Tongue (tissue), 2 donors: ENCODE data around the gene GAMT. TPM values are rescaled to one million over a fixed set of nuclear protein-coding genes. Genes with fewer than 3 reads are reported as not detected.

Experiments used
- DNase-seq: peaks from one replicate; pipeline ENCODE4 v3.0.0-alpha.2; 2015
- total RNA-seq: library from RNA; depleted of rRNA; stranded (reverse); fragments of >200 nt; gene quantifications from one replicate; pipeline ENCODE4 v1.2.3, GENCODE V29; 2014

The GAMT gene
- total RNA-seq, 1 donor from 2014 or later, result 102 TPM

DNA sequence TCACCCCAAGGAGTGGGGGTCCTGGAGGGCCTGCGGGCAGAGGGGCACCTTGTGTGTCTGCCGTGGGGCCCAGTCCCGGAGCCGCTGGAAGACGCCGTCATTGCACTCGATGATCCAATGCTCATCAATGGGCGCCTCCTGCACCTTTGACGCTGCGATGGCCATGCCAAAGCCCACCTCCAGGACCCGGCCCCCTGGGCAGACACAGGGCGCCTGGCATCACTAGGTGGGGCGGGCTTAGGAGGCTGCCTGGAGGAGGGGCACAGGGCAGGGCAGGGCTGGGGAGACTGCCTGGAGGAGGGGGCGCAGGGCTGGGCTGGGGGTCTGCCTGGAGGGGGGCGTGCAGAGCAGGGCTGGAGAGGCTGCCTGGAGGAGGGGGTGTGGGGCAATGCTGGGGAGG, 1.6 kb downstream of the GAMT start:
- DNase-seq, result no peak

DNA sequence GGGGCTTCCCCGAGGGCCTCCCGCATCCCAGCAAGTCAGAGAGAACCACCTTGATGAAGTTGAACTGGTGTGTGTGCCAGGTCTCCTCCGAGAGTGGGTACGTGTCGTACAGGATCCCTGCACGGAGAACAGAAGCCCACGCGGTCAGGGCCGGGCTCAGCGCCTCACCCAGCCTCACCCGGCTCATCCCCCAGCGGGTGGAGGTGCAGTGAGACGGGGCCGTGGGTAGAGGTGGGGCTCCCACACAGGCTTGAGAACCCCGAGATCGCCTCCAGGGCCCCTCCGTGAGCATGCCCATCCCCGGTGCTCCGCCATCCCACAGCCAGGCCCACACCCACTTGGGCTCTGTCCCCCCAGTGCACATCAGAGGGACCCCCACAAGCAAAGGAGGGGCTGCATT, 2.3 kb downstream of the GAMT start:
- DNase-seq, result no peak

DNA sequence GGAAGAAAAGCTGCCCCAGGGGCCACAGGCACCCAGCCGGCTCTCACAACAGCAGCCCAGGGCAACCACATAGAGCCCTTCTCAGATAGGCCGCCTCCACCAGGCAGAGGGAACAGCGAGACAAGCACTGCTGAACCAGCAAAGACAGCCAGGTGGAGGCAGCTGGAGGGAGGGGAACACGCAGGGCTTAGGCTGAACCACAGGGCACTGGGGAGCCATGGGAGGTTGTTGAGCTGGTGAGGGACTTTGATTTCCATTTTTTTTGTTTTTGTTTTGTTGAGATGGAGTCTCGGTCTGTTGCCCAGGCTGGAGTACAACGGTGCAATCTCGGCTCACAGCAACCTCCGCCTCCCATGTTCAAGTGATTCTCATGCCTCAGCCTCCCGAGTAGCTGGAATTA, 3.5 kb downstream of the GAMT start:
- no peak for DNase-seq

DNA sequence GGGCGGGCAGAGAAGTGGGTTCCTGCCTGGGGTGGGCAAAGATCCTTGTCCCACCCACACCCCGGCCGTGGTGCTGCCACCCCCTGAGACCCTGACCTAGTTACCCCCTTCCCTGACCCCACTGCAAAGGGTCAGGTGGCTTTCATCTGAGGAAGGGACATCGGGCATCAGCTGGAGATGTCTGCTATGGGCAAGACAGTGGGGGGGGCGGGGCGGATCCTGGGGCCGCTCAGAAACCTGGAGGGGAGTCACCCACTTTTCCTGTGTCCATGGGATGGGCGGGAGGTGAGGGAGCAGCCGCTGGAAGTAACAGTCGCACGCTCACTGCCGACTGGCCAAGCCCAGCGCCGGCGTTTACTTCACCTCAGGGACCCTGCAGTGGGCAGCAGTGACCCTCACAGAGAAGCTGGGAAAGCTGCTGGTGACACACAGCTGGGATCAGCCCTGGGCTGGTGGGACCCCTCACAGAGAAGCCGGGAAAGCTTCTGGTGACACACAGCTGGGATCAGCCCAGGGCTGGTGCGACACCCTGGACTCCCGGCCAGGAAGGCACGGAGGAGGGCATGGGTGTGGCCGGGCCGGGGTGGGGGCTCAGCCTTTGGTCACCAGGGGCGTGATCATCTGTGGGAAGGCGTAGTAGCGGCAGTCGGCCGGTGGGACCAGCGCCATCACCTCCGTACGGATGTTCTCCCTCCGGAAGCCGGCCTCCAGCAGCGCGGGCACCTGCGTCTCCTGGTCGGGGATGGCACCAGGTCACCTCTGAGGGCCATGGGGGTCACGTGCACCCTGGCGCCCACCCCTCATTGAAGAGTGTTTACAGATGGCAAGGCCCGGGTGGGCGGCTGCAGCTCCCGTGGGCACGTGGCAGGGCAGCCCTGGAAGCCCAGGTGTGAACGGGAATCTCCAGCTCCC, 4.3 kb downstream of the GAMT start:
- DNase-seq, result no peak

DNA sequence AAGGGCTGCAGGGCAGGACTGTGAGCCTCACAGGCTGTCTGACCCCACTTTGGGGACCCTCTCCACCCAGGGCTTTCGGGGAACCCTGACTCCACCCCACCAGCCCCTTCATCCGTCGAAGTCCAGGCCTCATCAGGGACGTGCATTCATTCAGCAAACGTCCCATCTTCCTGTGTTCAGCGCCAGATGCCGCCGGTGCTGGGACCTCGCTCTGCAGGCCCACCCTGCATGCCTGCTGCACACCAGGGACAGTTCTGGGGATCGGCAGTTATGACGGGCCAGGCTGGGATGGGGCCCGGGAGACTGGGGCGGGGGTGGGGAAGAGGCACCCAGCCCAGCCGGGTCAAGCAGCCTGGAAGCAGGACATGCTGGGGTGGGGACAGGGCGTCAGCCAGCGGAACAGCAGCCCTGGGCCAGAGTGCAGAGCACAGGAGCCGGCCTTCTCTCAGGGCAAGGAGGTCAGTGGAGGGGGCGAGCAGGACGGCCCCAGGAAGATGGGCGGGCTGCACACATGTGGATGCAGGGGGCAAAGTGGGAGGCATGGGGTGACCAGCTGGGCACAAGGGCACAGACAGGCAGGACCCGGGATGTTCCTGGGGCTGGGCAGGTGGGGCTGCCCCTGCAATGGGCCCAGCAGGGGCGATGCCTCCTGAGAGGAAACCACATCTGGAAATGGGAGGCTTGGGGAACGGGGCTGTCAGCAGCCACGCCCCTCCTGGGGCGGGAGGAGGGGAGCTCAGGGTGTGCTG, 5.1 kb downstream of the GAMT start:
- DNase-seq, result no peak

DNA sequence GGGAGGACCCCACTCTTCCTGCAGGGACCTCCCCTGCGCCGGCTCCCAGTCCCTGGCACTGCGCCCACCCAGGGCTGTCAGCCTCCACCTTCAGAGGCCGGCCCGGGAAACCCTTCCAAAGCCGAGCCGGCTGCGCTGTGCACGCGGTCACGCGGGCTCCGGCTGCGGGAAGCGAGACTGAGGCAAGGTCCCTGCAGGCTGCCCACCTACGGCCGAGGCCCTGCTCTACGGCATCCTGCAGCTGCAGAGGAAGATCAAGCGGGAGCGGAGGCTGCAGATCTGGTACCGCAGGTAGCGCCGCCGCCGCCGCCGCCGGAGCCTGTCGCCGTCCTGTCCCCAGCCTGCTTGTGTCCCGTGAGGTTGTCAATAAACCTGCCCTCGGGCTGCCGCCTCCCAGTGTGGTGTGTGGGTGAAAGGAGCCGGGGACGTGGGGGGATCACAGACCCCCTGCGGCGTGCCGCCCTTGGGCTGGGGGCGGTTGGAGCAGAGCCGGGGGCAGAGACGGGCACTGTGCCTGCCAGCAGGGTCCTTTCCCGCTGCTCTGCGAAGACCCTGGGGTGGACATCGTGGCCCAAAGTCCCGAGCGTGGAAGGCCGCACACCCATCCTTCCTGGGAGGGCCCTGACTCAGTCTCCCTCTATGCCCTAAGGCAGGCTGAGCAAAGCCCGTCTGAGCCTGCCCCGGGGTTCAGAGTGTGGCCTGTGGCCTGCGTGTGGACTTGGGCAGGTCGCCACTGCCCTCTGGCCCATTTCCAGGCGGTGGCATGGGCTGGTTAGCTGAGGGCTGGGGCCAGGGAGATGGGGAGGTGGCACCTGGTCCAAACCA, 5.9 kb downstream of the GAMT start:
- no peak for DNase-seq

DNA sequence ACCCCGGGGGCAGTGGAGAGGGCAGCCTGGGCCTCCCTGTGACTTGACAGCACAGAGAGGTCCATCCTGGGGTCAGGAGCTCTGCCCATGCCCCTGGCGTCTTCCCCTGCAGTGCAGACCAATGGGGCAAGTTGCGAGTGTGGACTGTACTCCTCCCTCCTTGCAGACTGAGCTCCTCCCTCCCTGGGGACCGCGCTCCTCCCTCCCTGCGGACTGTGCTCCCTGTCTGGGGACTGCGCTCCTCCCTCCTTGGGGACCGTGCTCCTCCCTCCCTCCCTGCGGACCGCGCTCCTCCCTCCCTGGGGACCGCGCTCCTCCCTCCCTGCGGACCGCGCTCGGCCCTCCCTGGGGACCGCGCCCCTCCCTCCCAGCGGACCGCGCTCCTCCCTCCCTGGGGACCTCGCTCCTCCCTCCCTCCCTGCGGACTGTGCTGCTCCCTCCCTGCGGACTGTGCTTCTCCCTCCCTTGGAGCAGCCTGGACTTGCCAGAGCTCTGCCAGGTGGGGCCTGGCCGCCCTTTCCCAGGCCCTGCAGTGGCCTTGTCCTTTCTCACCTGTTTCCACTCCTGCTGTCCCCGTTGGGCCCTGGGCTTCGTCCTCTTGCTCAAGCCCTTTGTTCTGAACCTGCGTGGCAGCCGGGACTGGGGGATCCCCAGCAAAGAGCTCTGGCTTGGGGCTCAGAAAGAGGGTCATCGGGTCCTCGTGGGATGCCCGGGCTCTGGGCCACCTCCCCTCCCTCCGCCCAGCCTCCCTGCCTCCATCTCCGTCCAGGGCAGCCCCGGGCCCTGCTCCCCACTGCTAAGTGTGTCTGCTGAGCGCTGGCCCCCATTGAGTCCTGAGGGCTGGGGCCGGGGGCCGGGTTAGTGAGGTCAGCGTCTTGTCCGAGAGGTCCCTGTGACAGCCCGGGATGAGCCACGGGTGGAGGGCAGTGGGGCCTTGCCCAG, 6.8 kb downstream of the GAMT start:
- DNase-seq, result no peak

DNA sequence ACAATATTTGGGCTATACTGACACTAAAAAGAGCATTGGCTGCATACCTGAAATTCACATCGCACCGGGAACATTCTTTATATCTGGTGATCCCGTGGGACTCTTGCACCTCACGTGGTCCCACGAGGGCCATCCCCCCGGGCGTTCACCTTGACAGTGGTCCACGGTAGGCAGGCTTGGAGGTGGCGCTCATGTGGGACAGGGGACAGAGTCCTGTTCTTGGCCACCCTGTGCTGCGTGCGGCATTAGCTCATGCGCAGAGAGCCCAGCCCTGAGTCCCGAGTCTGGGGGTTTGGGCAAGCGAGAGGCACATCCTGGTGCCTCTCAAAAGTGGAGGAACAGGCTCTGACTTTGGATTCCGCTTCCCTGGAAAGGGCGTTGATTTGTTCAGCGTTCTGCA, 7.5 kb downstream of the GAMT start:
- DNase-seq, result no peak

DNA sequence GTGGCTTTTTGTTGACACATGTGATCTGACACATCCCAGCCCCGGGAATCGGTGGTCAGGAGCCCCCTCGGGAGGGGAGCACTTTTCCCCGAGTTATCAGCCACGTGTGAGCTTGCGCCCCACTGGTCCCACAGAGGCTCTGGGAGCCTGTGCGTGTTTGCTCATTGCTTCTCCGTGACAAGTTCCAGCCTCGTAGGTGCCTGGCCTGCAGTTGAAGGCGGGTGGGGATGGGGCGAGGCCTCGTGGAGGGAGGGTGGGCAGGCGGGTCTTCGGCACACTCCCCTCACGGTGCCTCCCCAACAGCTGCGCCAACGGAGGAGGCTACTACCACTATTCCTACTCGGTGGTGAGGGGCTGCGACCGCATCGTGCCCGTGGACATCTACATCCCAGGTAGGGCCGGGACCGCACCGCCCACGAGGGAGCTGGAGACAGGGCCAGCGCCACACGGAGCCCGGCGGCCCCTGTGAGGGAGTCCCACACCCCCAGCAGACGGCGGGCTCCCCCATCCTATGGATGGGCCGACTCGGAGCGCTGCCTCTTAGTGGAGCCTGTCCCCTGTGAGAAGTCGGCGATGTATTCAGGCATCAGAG, 8.3 kb downstream of the GAMT start:
- DNase-seq, result no peak

DNA sequence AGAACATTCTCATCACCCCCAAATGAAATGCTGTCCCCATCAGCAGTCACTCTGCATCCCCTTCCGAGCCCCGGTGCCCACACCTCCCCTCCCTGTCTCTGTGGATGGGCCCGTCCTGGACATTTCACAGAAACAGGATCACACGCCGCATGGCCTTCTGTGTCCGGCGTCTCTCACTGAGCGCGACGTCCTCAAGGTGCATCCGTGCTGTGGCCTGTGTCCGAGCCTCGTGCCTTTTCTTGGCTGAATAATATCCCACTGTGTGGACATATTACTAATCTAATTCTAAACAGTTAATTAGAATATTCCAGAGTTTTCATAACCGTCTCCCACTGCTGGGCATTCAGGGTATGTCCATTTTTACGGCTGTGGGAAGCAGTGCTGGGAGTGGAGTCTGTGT, 8.9 kb downstream of the GAMT start:
- no peak for DNase-seq

DNA sequence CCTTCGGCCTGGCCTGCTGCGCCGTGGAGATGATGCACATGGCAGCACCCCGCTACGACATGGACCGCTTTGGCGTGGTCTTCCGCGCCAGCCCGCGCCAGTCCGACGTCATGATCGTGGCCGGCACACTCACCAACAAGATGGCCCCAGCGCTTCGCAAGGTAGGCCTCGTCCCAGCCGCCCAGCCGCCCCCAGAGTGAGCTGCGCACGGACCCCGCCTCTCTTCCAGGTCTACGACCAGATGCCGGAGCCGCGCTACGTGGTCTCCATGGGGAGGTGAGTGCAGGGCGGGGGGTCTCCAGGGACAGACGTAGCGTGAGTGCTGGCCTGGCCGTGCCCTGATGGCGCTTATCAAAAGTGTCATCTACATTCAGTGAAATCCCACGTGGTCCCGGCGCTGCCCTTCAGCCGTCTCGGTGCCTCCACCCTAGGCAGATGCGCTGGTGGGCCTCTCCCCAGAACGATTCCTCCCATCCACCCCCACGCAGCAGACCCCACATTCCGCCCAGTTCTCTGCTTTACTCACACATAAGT, 10.4 kb downstream of the GAMT start:
- no peak for DNase-seq

DNA sequence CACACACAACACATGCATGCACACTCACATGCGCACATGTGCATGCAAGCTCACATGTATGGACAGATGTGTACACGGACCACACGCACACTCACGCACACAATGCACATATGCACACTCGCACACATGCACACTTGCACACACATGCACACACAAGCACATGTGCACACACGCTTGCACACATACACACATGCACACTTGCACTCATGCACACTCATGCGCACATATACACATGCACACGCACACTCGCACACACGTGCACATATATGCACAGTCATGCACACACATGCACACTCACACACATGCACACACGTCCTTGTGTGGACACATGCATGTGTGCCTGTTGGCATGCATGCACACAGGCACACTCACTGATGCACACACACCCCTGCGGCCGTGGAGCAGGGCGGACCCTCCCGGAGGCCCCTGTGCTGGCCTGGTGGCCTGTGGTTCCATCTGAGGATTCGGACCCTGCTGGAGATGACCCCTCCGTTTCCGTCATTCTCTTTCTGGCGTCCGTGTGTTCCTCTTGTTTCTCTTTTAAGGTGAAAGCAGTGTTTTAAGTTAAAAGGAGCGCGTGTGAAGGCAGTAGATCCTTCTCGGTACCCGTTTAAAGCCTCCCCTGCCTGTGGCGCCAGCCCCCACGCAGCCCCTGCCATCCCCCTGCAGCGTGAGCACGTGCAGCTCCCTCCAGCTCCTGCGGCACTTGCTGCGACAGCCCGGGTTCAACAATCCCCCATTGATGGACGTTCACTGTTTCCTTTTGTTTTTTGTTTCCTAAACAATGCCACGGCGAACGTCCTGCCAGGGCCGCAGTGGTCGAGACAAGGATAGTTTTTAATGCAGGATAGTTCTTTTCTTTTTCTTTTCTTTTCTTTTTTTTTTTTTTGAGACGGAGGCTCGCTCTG, 12.1 kb downstream of the GAMT start:
- DNase-seq, result no peak

DNA sequence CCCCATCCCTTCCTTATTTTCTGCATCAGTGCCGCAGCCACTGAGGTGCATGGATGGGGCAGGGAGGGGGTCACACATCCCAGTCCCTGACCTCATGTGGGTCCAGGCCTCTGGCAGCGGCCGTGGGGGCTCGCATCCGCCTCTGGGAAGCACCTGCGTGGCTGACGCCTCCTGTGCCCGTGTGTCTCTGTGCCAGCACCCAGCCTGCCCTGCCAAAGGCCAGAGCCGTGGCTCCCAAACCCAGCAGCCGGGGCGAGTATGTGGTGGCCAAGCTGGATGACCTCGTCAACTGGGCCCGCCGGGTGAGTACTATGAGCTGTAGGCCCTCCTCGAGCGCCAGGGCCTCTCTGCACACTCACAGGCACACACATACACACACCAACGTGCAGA, 12.7 kb downstream of the GAMT start:
- no peak for DNase-seq

DNA sequence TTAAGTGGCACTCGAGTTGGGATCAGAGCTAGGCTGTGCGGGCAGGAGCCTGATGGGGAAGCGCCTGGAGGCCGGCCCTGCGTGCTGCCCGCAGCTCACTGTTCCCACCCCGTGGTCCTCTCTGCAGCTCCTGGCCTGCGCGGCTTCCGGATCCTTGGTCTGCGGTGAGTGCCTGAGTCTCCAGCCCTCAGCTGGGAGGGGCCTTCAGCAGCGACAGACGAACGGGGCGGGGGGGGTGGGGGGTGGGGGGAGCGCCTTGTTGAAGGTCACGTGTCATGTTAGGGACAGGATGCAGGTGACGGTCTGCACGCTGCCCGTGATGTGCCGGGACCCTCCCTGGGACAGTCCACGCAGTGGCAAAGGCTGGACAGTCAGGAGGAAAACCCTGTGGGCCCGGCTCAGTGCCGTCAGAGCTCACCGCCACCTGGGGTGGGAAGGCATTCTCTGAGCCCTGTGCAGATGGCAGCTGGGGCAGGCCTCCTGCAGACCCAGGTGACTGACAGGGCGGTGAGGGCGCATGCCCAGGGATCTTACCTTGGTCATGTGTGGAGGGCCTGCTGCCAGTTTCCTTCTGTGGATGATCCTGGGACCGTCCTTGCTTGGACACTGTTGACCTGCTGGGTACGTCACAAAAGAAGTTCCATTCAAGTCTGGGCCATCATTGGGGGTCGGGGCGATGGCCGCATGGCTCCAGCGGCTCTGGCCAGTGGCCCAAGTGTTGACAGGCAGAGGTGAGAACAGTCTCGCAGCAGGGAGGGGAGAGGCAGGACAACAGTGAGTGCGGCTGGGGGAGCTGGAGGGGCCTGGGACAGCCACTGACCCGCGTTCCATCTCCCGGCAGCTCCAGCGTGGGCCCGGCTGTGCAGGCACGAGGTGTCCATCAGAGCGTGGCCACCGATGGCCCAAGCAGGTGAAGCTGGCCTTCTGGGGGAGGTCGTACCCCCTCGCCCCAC, 13.4 kb downstream of the GAMT start:
- DNase-seq, result no peak

DNA sequence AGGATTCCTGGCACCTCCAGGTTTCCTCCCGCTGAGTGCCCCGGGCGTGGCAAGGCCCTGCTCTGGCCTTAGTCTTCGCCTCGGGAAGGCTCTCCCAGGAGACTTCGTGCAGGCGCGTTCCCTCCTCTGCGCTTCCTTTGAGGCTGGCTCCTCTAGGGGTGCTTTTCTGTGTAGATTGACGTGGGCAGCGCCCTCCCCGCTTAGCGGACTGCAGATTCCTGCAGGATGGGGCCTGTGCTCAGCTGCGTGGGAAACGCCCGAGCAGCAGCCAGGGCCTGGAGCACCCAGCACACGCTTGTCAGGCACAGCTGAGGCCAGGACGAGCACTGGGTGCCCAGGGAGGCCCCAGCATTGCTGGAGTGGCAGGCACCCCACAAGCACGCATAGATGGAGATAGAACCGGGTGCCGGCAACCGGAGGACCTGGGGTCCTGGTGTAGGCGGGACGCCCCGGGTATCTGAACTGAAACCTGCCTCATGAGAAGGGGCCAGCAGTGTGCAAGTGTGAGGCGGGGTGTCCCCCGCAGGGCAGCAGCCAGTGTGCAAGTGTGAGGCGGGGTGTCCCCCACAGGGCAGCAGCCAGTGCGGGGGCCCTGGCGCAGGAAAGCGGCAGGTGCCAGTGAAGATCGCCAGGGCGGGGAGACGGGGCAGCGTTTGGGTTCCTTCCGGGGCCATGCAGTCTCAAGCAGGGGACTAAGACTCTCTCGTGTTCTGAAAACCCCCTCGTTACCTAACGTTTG, 14.2 kb downstream of the GAMT start:
- no peak for DNase-seq

DNA sequence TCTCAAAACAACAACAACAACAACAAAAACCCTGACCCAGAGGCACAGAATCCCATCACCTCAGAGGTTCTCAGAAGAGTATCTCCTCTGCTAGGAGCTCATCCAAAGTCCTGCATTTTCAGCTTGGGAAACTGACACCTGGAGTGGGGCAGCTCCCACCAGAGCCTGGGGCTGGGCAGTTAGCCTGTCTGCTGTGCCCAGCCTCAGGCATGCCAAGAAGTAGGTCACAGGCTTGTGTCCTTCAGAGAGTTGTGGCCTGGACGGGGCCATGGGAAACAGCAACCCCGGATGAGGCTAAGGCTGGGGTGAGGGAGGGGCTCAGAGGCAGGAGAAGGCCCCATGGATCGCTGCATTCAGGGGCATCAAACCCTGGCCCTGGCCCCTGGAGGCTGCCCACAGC, 15.5 kb downstream of the GAMT start:
- DNase-seq, result no peak

DNA sequence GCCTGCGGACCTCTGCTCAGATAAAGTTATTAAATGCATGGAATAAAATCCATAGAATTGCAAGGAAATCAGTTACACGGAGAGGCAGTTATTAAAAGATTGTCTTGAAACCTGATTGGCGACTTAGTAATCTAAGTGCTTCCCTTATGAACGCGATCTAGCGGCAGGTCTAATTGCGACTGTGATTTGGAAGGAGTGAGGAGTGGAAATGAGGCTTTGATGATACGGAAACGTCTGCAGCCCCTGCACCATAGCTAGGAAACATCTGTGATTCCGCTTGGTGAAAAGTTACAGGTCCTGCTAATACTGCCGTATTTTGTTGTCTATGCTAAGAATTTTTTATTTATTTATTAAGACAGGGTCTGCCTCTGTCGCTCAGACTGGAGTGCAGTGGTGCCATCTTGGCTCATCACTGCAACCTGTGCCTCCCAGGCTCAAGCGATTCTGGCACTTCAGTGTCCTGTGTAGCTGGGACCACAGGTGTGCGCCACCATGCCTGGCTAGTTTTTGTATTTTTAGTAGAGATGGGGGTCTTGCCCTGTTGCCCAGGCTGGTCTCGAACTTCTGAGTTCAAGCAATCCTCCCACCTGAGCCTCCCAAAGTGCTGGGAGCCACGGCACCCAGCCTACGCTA, 16.7 kb downstream of the GAMT start:
- DNase-seq, result no peak
